GM21717 (cell line): ENCODE data around the gene NFAM1.

ENCODE experiments used
- ATAC-seq: cut with Tn5 transposase; IDR thresholded peaks from one replicate; pipeline ENCODE4 v1.9.1; 2021; ENCODE audit warnings: mild to moderate bottlenecking, moderate library complexity; ENCODE audit not compliant: unreplicated experiment

NFAM1 gene

GRCh38 chr22:42337356-42337755, 94.8 kb downstream of the NFAM1 start:
- no peak for ATAC-seq

GRCh38 chr22:42336527-42337227, 95.5 kb downstream of the NFAM1 start:
- no peak for ATAC-seq

GRCh38 chr22:42335839-42336378, 96.3 kb downstream of the NFAM1 start:
- ATAC-seq: no peak

- ATAC-seq: no peak
Observed at GRCh38 chr22:42334875-42335512, 97.2 kb downstream of the NFAM1 start.

GRCh38 chr22:42333544-42333943, 98.7 kb downstream of the NFAM1 start:
- no peak for ATAC-seq

GRCh38 chr22:42332089-42332488, 100.1 kb downstream of the NFAM1 start:
- ATAC-seq: no peak

GRCh38 chr22:42331014-42331413, 101.2 kb downstream of the NFAM1 start:
- ATAC-seq: no peak
